GM19351 (cell line): ENCODE measurements around the gene RBL1.
"Not testable (repeated sequence)": the region's sequence is repeated elsewhere in the genome, so short reads cannot be mapped to it uniquely, and the experiment has no call there.

ENCODE experiments used
- ATAC-seq: cut with Tn5 transposase; IDR thresholded peaks from one replicate; pipeline ENCODE4 v1.9.1; 2021; ENCODE audit warnings: mild to moderate bottlenecking, moderate library complexity; ENCODE audit not compliant: unreplicated experiment

The RBL1 gene

GRCh38 chr20:36998652-36999051, 97.1 kb downstream of the RBL1 start:
- ATAC-seq: no peak

- ATAC-seq: no peak
Measured at GRCh38 chr20:36997121-36997520, 98.7 kb downstream of the RBL1 start.

DNA sequence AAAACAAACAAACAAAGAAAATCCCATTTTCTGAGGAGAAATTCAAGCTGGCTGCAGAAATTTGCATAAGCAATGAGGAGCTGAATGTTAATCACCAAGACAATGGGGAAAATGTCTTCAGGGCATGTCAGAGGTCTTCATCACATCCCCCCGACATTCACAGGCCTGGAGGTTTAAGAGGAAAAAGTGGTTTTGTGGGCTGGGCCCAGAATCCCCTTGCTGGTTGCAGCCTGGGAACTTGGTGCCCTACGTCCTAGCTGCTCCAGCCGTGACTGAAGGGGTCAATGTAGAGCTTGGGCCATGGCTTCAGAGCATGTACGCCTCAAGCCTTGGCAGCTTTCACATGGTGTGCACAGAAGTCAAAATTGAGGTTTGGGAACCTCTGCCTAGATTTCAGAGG, 101.6 kb downstream of the RBL1 start:
- ATAC-seq: not testable (repeated sequence)

- ATAC-seq: no peak
Measured at GRCh38 chr20:36992802-36993334, 102.9 kb downstream of the RBL1 start.

DNA sequence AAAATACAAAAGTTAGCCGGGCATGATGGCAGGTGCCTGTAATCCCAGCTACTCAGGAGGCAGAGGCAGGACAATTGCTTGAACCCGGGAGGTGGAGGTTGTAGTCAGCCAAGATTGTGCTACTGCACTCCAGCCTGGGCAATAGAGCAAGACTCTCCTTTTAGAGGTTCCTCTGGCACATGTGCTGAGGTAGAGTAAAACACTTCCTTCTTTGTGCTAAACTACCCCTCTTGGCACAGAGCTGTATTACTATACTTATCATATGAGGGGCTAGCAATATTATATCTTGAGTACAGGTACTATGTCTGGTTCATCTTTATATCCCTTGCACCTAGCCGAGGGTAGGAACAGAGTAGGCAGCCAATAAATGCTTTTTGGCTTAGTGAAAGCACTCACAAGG, 104.1 kb downstream of the RBL1 start:
- no peak for ATAC-seq

DNA sequence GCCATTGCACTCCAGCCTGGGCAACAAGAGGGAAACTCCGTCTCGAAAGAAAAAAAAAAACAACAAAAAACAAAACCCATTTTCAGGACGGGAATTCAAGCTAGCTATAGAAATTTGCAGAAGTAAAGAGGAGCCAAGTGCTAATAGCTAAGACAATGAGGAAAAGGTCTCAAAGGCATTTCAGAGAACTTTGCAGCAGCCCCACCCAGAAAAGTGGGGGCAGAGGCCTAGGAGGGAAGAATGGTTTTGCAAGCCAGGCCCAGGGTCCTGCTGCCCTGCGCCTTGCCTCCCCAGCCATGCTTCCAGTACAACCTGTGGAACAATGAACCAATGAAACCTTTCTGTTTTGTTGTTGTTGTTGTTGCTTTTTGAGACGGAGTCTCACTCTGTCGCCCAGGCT, 106.0 kb downstream of the RBL1 start:
- no peak for ATAC-seq

GRCh38 chr20:36988494-36988966, 107.3 kb downstream of the RBL1 start:
- ATAC-seq: no peak

GRCh38 chr20:36984257-36984638, 111.5 kb downstream of the RBL1 start:
- ATAC-seq: no peak

GRCh38 chr20:36975099-36975818, 120.5 kb downstream of the RBL1 start:
- no peak for ATAC-seq

DNA sequence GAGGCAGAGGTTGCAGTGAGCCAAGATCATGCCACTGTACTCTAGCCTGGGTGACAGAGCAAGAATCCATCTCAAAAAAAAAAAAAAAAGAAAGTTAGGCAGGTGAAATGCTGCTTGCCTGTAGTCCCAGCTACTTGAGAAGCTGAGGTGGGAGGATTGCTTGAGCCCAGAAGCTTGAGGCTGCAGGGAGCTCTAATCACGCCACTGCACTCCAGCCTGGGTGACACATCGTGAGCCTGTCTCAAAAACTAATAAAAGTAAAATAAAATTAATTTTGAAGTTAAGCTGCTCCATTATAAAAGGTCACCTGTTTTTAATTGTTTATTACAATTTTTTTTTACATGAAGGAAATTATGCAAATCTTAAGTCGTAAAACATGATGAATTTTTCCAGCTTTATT, 121.1 kb downstream of the RBL1 start:
- no peak for ATAC-seq

GRCh38 chr20:36971103-36971502, 124.7 kb downstream of the RBL1 start:
- no peak for ATAC-seq

- no peak for ATAC-seq
Measured at GRCh38 chr20:36969478-36970186, 126.2 kb downstream of the RBL1 start.

- no peak for ATAC-seq
Measured at GRCh38 chr20:36969051-36969450, 126.7 kb downstream of the RBL1 start.

- no peak for ATAC-seq
Measured at GRCh38 chr20:36967636-36968035, 128.2 kb downstream of the RBL1 start.

GRCh38 chr20:36966965-36967364, 128.8 kb downstream of the RBL1 start:
- ATAC-seq: not testable (repeated sequence)

DNA sequence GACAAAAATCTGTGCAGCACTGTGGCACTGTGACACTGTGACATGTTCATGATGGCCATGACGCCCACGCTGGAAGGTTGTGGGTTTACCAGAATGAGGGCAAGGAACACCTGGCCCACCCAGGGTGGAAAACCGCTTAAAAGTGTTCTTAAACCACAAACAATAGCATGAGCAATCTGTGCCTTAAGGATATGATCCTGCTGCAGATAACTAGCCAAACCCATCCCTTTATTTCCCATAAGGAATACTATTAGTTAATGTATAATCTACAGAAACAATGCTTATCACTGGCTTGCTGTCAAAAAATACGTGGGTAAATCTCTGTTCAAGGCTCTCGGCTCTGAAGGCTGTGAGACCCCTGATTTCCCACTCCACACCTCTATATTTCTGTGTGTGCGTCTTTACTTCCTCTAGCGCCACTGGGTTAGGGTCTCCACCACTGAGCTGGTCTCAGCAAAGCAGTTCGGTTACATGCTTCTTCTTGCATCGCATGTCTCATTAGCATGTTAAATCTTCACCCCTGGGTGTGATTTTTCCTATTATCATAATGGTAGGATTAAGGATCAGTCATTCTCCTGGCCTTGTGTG, 133.3 kb downstream of the RBL1 start:
- ATAC-seq: not testable (repeated sequence)

DNA sequence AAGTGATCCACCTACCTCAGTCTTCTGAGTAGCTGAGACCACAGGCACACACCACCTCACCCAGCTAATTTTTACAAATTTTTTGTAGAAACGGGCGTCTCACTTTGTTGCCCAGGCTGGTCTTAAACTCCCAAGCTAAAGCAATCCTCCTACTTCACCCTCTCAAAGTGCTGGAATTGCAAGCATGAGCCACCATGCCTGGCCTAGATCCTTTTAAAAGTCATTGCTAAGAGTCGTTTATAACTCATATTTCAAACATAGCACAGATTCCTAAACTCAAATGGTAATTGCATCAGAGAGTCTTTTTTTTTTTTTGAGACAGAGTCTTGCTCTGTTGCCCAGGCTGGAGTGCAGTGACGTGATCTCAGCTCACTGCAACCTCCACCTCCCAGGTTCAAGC, 136.6 kb downstream of the RBL1 start:
- no peak for ATAC-seq

- ATAC-seq: no peak
Measured at GRCh38 chr20:36957875-36958667, 137.7 kb downstream of the RBL1 start.

GRCh38 chr20:36956674-36957073, 139.1 kb downstream of the RBL1 start:
- ATAC-seq: no peak

DNA sequence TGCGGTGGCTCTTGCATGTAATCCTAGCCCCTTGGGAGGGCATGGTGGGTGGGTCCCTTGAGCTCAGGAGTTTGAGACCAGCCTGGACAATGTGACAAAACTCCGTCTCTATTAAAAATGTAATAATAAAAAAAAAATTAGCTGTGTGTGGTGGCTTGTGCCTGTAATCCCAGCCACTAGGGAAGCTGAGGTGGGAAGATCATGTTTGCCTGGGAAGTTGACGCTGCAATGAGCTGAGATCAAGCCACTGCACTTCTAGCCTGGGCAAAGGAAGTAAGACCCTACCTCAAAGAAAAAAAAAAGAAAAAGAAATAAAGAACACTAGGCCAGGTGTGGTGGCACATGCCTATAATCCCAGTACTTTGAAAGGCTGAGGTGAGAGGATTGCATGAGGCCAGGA, 139.8 kb downstream of the RBL1 start:
- no peak for ATAC-seq
